ENCODE results near the gene LMLN. TPM values are rescaled to one million over a fixed set of nuclear protein-coding genes. Genes with fewer than 3 reads are reported as not detected.

The LMLN gene
- total RNA-seq, 1 experiment from 2014 or later: 17.4 TPM

GRCh38 chr3:197936819-197937384 lies 23.1 kb upstream of the LMLN start:
- TF ChIP-seq CTCF (conservative IDR thresholded peaks at IDR 0.05; ENCODE audit: low read depth, low read length) (no peak), EZH2 (IDR thresholded peaks at IDR 0.05; ENCODE audit: borderline replicate concordance, low read depth, low read length, poor library complexity, severe bottlenecking) (no peak)
- intact Hi-C loops (cut with micrococcal nuclease; ENCODE audit: unreplicated experiment): no loop called here
- POLR2A ChIA-PET (ENCODE audit: low non-redundant PET): no interaction called here
- peaks cover 3% of the 10 kb centered on the region for H3K4me1 ChIP-seq (ENCODE audit: insufficient read depth, low read length, poor library complexity, severe bottlenecking)
- no peaks in the 10 kb centered on the region for H3K9me3 ChIP-seq (ENCODE audit: low read depth, low read length, poor library complexity, severe bottlenecking)
- H3K27ac ChIP-seq (ENCODE audit: low read depth, low read length, poor library complexity, severe bottlenecking): no peak overlapping the region
- H3K36me3 ChIP-seq (ENCODE audit: insufficient read depth, low read length, poor library complexity, severe bottlenecking): no peaks in the 10 kb centered on the region
- CTCF ChIA-PET: no interaction called here
- H3K27me3 ChIP-seq (replicated peaks; ENCODE audit: insufficient read depth, low read depth, low read length, poor library complexity): no peaks in the 10 kb centered on the region
- no peak overlapping the region for H3K4me3 ChIP-seq (ENCODE audit: low read depth, low read length, poor library complexity, severe bottlenecking)
- no peak for DNase-seq (ENCODE audit: low spot score)
- BruUV-seq (replicated peaks): no TSS peak

GRCh38 chr3:197940745-197941384 lies 19.2 kb upstream of the LMLN start:
- no peaks in the 10 kb centered on the region for H3K27me3 ChIP-seq (replicated peaks; ENCODE audit: insufficient read depth, low read depth, low read length, poor library complexity)
- CTCF ChIA-PET: no interaction called here

GRCh38 chr3:197942956-197943556 lies 17.0 kb upstream of the LMLN start:
- Histone ChIP-seq H3K27me3 (replicated peaks; ENCODE audit: insufficient read depth, low read depth, low read length, poor library complexity) (no peaks in the 10 kb centered on the region), H3K9me3 (ENCODE audit: low read depth, low read length, poor library complexity, severe bottlenecking) (no peaks in the 10 kb centered on the region), H3K36me3 (ENCODE audit: insufficient read depth, low read length, poor library complexity, severe bottlenecking) (no peaks in the 10 kb centered on the region), H3K4me1 (ENCODE audit: insufficient read depth, low read length, poor library complexity, severe bottlenecking) (no peaks in the 10 kb centered on the region), H3K27ac (ENCODE audit: low read depth, low read length, poor library complexity, severe bottlenecking) (no peak overlapping the region), H3K4me3 (ENCODE audit: low read depth, low read length, poor library complexity, severe bottlenecking) (no peak overlapping the region)
- CTCF ChIA-PET: interaction anchor here (0.8 to 1.0 kb wide), 3 partner anchors 18 to 37 kb away, joined by 3 to 4 read pairs (median 3); no protein-coding TSS in a partner anchor
- no TSS peak for BruUV-seq (replicated peaks)
- POLR2A ChIA-PET (ENCODE audit: low non-redundant PET): no interaction called here
- intact Hi-C loops (cut with micrococcal nuclease; ENCODE audit: unreplicated experiment): loop anchor here (5.0 to 10.0 kb wide), 2 partner anchors 36 to 348 kb away; no protein-coding TSS in a partner anchor
- peak; percentile 83 for TF ChIP-seq CTCF (conservative IDR thresholded peaks at IDR 0.05; ENCODE audit: low read depth, low read length)
- no peak for TF ChIP-seq EZH2 (IDR thresholded peaks at IDR 0.05; ENCODE audit: borderline replicate concordance, low read depth, low read length, poor library complexity, severe bottlenecking)
- DNase-seq (ENCODE audit: low spot score): peak; percentile 73

More at GRCh38 chr3:197940745-197941384, 19.2 kb upstream of the LMLN start:
- Histone ChIP-seq H3K9me3 (ENCODE audit: low read depth, low read length, poor library complexity, severe bottlenecking) (no peaks in the 10 kb centered on the region), H3K4me3 (ENCODE audit: low read depth, low read length, poor library complexity, severe bottlenecking) (no peak overlapping the region), H3K4me1 (ENCODE audit: insufficient read depth, low read length, poor library complexity, severe bottlenecking) (peaks cover 3% of the 10 kb centered on the region), H3K27ac (ENCODE audit: low read depth, low read length, poor library complexity, severe bottlenecking) (no peak overlapping the region), H3K36me3 (ENCODE audit: insufficient read depth, low read length, poor library complexity, severe bottlenecking) (no peaks in the 10 kb centered on the region)
- no peak for DNase-seq (ENCODE audit: low spot score)
- intact Hi-C loops (cut with micrococcal nuclease; ENCODE audit: unreplicated experiment): loop anchor here (5.0 to 10.0 kb wide), 2 partner anchors 34 to 346 kb away; no protein-coding TSS in a partner anchor
- TF ChIP-seq CTCF (conservative IDR thresholded peaks at IDR 0.05; ENCODE audit: low read depth, low read length) (no peak), EZH2 (IDR thresholded peaks at IDR 0.05; ENCODE audit: borderline replicate concordance, low read depth, low read length, poor library complexity, severe bottlenecking) (no peak)
- POLR2A ChIA-PET (ENCODE audit: low non-redundant PET): no interaction called here
- BruUV-seq (replicated peaks): no TSS peak

Measured in A673 (cell line).